GM03348 (cell line): ENCODE data around the gene SFTPA2.
"Not testable (repeated sequence)": the region's sequence is repeated elsewhere in the genome, so short reads cannot be mapped to it uniquely, and the experiment has no call there.

Experiments
- DNase-seq: peaks from one replicate; pipeline ENCODE4 v3.0.0; 2012; ENCODE audit warnings: low spot score

SFTPA2 gene

GRCh38 chr10:79559726-79560125, 481 bp downstream of the SFTPA2 start:
- peak; percentile 46 for DNase-seq

GRCh38 chr10:79556961-79557360, 3.2 kb downstream of the SFTPA2 start:
- not testable (repeated sequence) for DNase-seq

- DNase-seq, result no peak
Observed at GRCh38 chr10:79555354-79556309, 4.6 kb downstream of the SFTPA2 start.

GRCh38 chr10:79552143-79552542, 8.1 kb downstream of the SFTPA2 start:
- no peak for DNase-seq

GRCh38 chr10:79547973-79548372, 12.2 kb downstream of the SFTPA2 start:
- no peak for DNase-seq

GRCh38 chr10:79547128-79547527, 13.1 kb downstream of the SFTPA2 start:
- DNase-seq, result not testable (repeated sequence)

GRCh38 chr10:79544926-79545659, 15.1 kb downstream of the SFTPA2 start:
- not testable (repeated sequence) for DNase-seq

GRCh38 chr10:79544408-79544807, 15.8 kb downstream of the SFTPA2 start:
- DNase-seq, result not testable (repeated sequence)

GRCh38 chr10:79542626-79543025, 17.6 kb downstream of the SFTPA2 start:
- DNase-seq, result no peak

- not testable (repeated sequence) for DNase-seq
Observed at GRCh38 chr10:79540930-79541329, 19.3 kb downstream of the SFTPA2 start.

GRCh38 chr10:79538311-79538710, 21.9 kb downstream of the SFTPA2 start:
- not testable (repeated sequence) for DNase-seq

GRCh38 chr10:79533903-79534175, 26.4 kb downstream of the SFTPA2 start:
- not testable (repeated sequence) for DNase-seq

- DNase-seq, result not testable (repeated sequence)
Observed at GRCh38 chr10:79533142-79533902, 26.9 kb downstream of the SFTPA2 start.

- not testable (repeated sequence) for DNase-seq
Observed at GRCh38 chr10:79528261-79528660, 31.9 kb downstream of the SFTPA2 start.

GRCh38 chr10:79525049-79525710, 35.0 kb downstream of the SFTPA2 start:
- not testable (repeated sequence) for DNase-seq

- DNase-seq, result not testable (repeated sequence)
Observed at GRCh38 chr10:79523157-79523853, 36.9 kb downstream of the SFTPA2 start.

- DNase-seq, result not testable (repeated sequence)
Observed at GRCh38 chr10:79522464-79522863, 37.7 kb downstream of the SFTPA2 start.

GRCh38 chr10:79521751-79522150, 38.5 kb downstream of the SFTPA2 start:
- not testable (repeated sequence) for DNase-seq

- DNase-seq, result not testable (repeated sequence)
Observed at GRCh38 chr10:79517567-79517966, 42.6 kb downstream of the SFTPA2 start.

- DNase-seq, result not testable (repeated sequence)
Observed at GRCh38 chr10:79516532-79517205, 43.5 kb downstream of the SFTPA2 start.
